Loucy (cell line): Measurements from ENCODE around the gene MAP1S.

Experiments
- H2AFZ ChIP-seq: fragments of 200-600 bp; sonication (generic); 2 replicates; pipeline ENCODE4 v1.6.0; 2016; ENCODE audit warnings: antibody characterized with exemption, mild to moderate bottlenecking, low read length, moderate library complexity
- H3F3A ChIP-seq: fragments of 200-600 bp; 2 replicates; pipeline ENCODE4 v1.6.0; 2016; ENCODE audit warnings: antibody characterized with exemption, low read depth, mild to moderate bottlenecking
- H3K27me3 ChIP-seq: fragments of 200-600 bp; sonication (generic); 2 replicates; pipeline ENCODE4 v1.6.1; 2014; ENCODE audit warnings: low read length, mild to moderate bottlenecking; ENCODE audit not compliant: insufficient read depth, poor library complexity, severe bottlenecking
- H3K36me3 ChIP-seq: fragments of 200-600 bp; sonication (generic); 2 replicates; pipeline ENCODE4 v1.6.1; 2016; ENCODE audit warnings: low read length; ENCODE audit not compliant: insufficient read depth
- H3K4me1 ChIP-seq: fragments of 200-600 bp; sonication (generic); 2 replicates; pipeline ENCODE4 v1.5.1; 2014; ENCODE audit warnings: low read length, mild to moderate bottlenecking; ENCODE audit not compliant: insufficient read depth, poor library complexity, severe bottlenecking
- H3K4me2 ChIP-seq: fragments of 200-600 bp; sonication (generic); 2 replicates; pipeline ENCODE4 v1.6.0; 2014; ENCODE audit warnings: antibody characterized with exemption, low read length, low read depth, mild to moderate bottlenecking; ENCODE audit not compliant: poor library complexity, severe bottlenecking
- H3K4me3 ChIP-seq: fragments of 200-600 bp; sonication (generic); 2 replicates; pipeline ENCODE4 v1.5.1; 2014; ENCODE audit warnings: low read length, mild to moderate bottlenecking, mixed read lengths; ENCODE audit not compliant: poor library complexity, severe bottlenecking
- H3K79me2 ChIP-seq: fragments of 200-600 bp; sonication (generic); 2 replicates; pipeline ENCODE4 v1.6.1; 2014; ENCODE audit warnings: low read length; ENCODE audit not compliant: insufficient read depth
- H3K9ac ChIP-seq: fragments of 200-600 bp; sonication (generic); 2 replicates; pipeline ENCODE4 v1.6.0; 2014; ENCODE audit warnings: mild to moderate bottlenecking, low read depth, low read length, moderate library complexity; ENCODE audit not compliant: poor library complexity, severe bottlenecking
- H3K9me2 ChIP-seq: fragments of 200-600 bp; sonication (generic); replicated peaks from 2 replicates; pipeline ENCODE4 v1.6.1; 2016; ENCODE audit warnings: low read depth, low read length, mixed read lengths
- H3K9me3 ChIP-seq: fragments of 200-600 bp; sonication (generic); 2 replicates; pipeline ENCODE4 v1.6.1; 2014; ENCODE audit warnings: mild to moderate bottlenecking, antibody characterized with exemption, low read length, low read depth; ENCODE audit not compliant: insufficient read depth
- H4K20me1 ChIP-seq: fragments of 200-600 bp; sonication (generic); 2 replicates; pipeline ENCODE4 v1.6.0; 2014; ENCODE audit warnings: antibody characterized with exemption, low read length, mild to moderate bottlenecking; ENCODE audit not compliant: insufficient read depth, poor library complexity, severe bottlenecking
- CTCF ChIP-seq: fragments of 200-600 bp; sonication (generic); conservative IDR thresholded peaks from 2 replicates; pipeline ENCODE4 v1.5.1; 2014; ENCODE audit warnings: mild to moderate bottlenecking, antibody characterized with exemption, low read length
- EZH2phosphoT487 ChIP-seq: fragments of 200-600 bp; IDR thresholded peaks from 2 replicates; pipeline ENCODE4 v1.6.1; 2018; ENCODE audit warnings: antibody characterized with exemption, mild to moderate bottlenecking, moderate library complexity, borderline replicate concordance

Gene MAP1S

GRCh38 chr19:17706750-17707181 is 12.5 kb upstream of the MAP1S start:
- Histone ChIP-seq H3K9me3 (no peaks in the 10 kb centered on the region), H3K4me3 (no peak overlapping the region), H3K9me2 (no peaks in the 10 kb centered on the region), H3K9ac (no peak overlapping the region), H3K4me2 (no peak overlapping the region), H3K4me1 (no peaks in the 10 kb centered on the region), H2AFZ (no peak overlapping the region), H3K36me3 (no peaks in the 10 kb centered on the region), H3F3A (no peaks in the 10 kb centered on the region), H4K20me1 (no peaks in the 10 kb centered on the region), H3K79me2 (no peaks in the 10 kb centered on the region), H3K27me3 (no peaks in the 10 kb centered on the region)
- TF ChIP-seq CTCF: no peak
- no peak for TF ChIP-seq EZH2phosphoT487

- H3F3A ChIP-seq: no peaks in the 10 kb centered on the region
- H3K4me1 ChIP-seq: no peaks in the 10 kb centered on the region
- H3K9ac ChIP-seq: no peak overlapping the region
- no peak overlapping the region for H3K4me2 ChIP-seq
- no peak for TF ChIP-seq CTCF
- no peak for TF ChIP-seq EZH2phosphoT487
- H3K27me3 ChIP-seq: no peaks in the 10 kb centered on the region
- H2AFZ ChIP-seq: no peak overlapping the region; the same call in 1 of the 2 replicates
- no peaks in the 10 kb centered on the region for H3K9me2 ChIP-seq
- no peaks in the 10 kb centered on the region for H3K9me3 ChIP-seq
- no peaks in the 10 kb centered on the region for H3K36me3 ChIP-seq
- no peaks in the 10 kb centered on the region for H3K79me2 ChIP-seq
- H3K4me3 ChIP-seq: no peak overlapping the region
- no peaks in the 10 kb centered on the region for H4K20me1 ChIP-seq
These were observed 7.4 kb upstream of the MAP1S start for GRCh38 chr19:17711851-17712250.

GRCh38 chr19:17716309-17716929 is 2.9 kb upstream of the MAP1S start:
- Histone ChIP-seq H3K9ac (no peak overlapping the region), H3F3A (no peaks in the 10 kb centered on the region), H3K9me2 (no peaks in the 10 kb centered on the region), H3K79me2 (peaks cover 26% of the 10 kb centered on the region), H3K4me2 (no peak overlapping the region), H3K4me1 (peaks cover 21% of the 10 kb centered on the region), H3K27me3 (no peaks in the 10 kb centered on the region), H3K9me3 (no peaks in the 10 kb centered on the region), H3K36me3 (no peaks in the 10 kb centered on the region), H2AFZ (no peak overlapping the region), H4K20me1 (peaks cover 17% of the 10 kb centered on the region), H3K4me3 (no peak overlapping the region)
- TF ChIP-seq EZH2phosphoT487 (no peak), CTCF (peak; percentile 41)
